Nephron (organoid): Measurements from ENCODE around the gene TNIP1.

Experiments
- H3K27ac Mint-ChIP-seq, 3 experiments: 2 replicates each; pipeline ENCODE4 v1.8.0; 2020; ENCODE audit warnings: mixed read lengths in 3 of 3, mild to moderate bottlenecking in 2 of 3, moderate library complexity in 1 of 3
- H3K27me3 Mint-ChIP-seq: 2 replicates; pipeline ENCODE4 v1.8.0; 2021; ENCODE audit warnings: low read depth, mild to moderate bottlenecking, moderate library complexity, mixed read lengths
- H3K36me3 Mint-ChIP-seq: 2 replicates; pipeline ENCODE4 v1.8.0; 2020; ENCODE audit warnings: low read depth, mixed read lengths
- H3K4me1 Mint-ChIP-seq: 2 replicates; pipeline ENCODE4 v1.8.0; 2020; ENCODE audit warnings: mixed read lengths
- H3K4me3 Mint-ChIP-seq, 3 experiments: 2 replicates each; pipeline ENCODE4 v1.8.0; 2020; ENCODE audit warnings: mild to moderate bottlenecking in 3 of 3, mixed read lengths in 3 of 3, moderate library complexity in 2 of 3
- H3K9me3 Mint-ChIP-seq: 2 replicates; pipeline ENCODE4 v1.8.0; 2020; ENCODE audit warnings: mixed read lengths
- CTCF ChIP-seq, 3 experiments: fragments of 200-600 bp; sonication (generic); IDR thresholded peaks; one replicate each; pipeline ENCODE4 v1.5.0; 2021; ENCODE audit warnings: antibody characterized with exemption in 3 of 3; ENCODE audit not compliant: unreplicated experiment in 3 of 3

TNIP1 gene

GRCh38 chr5:151080613-151081430 lies at the start of gene TNIP1:
Gene TNIP1, minus strand, starts transcription at chr5:151081034. Its CDS starts 15,939 bp downstream, at chr5:151065095.
- peak within 1 kb of the TSS; percentile 99 to 100 (median 99) for H3K27ac Mint-ChIP-seq
- peaks cover 71% of the 10 kb centered on the region for H3K4me1 Mint-ChIP-seq
- H3K4me3 Mint-ChIP-seq = peak within 1 kb of the TSS; percentile 88 to 97 (median 89)
- no peaks in the 10 kb centered on the region for H3K9me3 Mint-ChIP-seq
- no peak for TF ChIP-seq CTCF (IDR thresholded peaks at IDR 0.05; ENCODE audit: unreplicated experiment in 3 of 3)
- peaks cover 12% of the 10 kb centered on the region for H3K36me3 Mint-ChIP-seq
- H3K27me3 Mint-ChIP-seq = no peaks in the 10 kb centered on the region

GRCh38 chr5:151130235-151130921 lies 49.5 kb upstream of the TNIP1 start:
- no peak overlapping the region for H3K4me3 Mint-ChIP-seq
- no peaks in the 10 kb centered on the region for H3K9me3 Mint-ChIP-seq
- no peak for TF ChIP-seq CTCF (IDR thresholded peaks at IDR 0.05; ENCODE audit: unreplicated experiment in 3 of 3)
- H3K27ac Mint-ChIP-seq = no peak overlapping the region
- peaks cover 7% of the 10 kb centered on the region for H3K4me1 Mint-ChIP-seq
- no peaks in the 10 kb centered on the region for H3K27me3 Mint-ChIP-seq
- H3K36me3 Mint-ChIP-seq = peaks cover 82% of the 10 kb centered on the region

GRCh38 chr5:151128817-151129216 lies 48.0 kb upstream of the TNIP1 start:
- Mint-ChIP-seq H3K27ac (no peak overlapping the region), H3K4me1 (peaks cover 7% of the 10 kb centered on the region), H3K27me3 (no peaks in the 10 kb centered on the region), H3K9me3 (no peaks in the 10 kb centered on the region), H3K4me3 (no peak overlapping the region), H3K36me3 (peaks cover 79% of the 10 kb centered on the region)
- TF ChIP-seq CTCF (IDR thresholded peaks at IDR 0.05; ENCODE audit: unreplicated experiment in 3 of 3) = no peak

GRCh38 chr5:151127926-151128325 lies 47.1 kb upstream of the TNIP1 start:
- H3K27me3 Mint-ChIP-seq = no peaks in the 10 kb centered on the region
- peaks cover 70% of the 10 kb centered on the region for H3K36me3 Mint-ChIP-seq
- H3K9me3 Mint-ChIP-seq = no peaks in the 10 kb centered on the region
- H3K27ac Mint-ChIP-seq = no peak overlapping the region
- no peak for TF ChIP-seq CTCF (IDR thresholded peaks at IDR 0.05; ENCODE audit: unreplicated experiment in 3 of 3)
- H3K4me3 Mint-ChIP-seq = no peak overlapping the region
- peaks cover 7% of the 10 kb centered on the region for H3K4me1 Mint-ChIP-seq

GRCh38 chr5:151126199-151126645 lies 45.4 kb upstream of the TNIP1 start:
- peaks cover 15% of the 10 kb centered on the region for H3K4me1 Mint-ChIP-seq
- H3K36me3 Mint-ChIP-seq = peaks cover 70% of the 10 kb centered on the region
- TF ChIP-seq CTCF (IDR thresholded peaks at IDR 0.05; ENCODE audit: unreplicated experiment in 3 of 3) = peak; percentile 63 to 77 (median 71)
- peak overlapping the region in 2 of 3 experiments; percentile 16 to 49 for H3K27ac Mint-ChIP-seq
- no peak overlapping the region for H3K4me3 Mint-ChIP-seq
- no peaks in the 10 kb centered on the region for H3K9me3 Mint-ChIP-seq
- no peaks in the 10 kb centered on the region for H3K27me3 Mint-ChIP-seq
